Measurements from ENCODE around the gene MTMR10.

MTMR10 gene

DNA sequence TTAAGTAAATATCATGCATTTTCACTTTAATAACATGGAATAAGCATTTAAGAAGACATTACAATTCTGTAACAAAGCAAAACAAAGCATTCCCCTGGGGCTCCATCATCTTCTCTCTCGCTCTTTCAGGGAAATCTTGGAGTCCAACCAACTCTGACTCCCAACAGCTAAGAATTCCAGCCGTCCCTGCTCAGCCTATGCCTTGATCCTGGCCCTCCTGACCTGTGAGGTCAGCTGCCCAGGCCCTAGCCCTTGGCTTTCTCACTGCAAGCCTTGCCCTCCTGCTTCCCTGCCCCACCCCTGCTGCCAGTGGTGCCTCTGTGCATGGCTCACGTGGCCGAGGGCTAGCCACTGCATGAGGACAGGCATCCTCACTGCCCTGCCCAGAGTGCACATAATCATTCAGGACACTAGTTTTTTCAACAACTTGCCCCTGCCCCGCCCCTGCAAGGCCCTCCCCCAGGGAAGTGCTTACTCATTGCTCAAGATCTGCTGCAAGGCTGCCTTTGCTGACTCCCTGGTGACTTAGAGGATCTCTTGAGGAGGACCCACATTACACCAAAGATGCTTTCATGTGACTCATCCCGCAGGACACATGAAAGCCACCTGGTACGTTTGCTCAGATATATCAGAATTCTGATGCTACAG, 37.6 kb downstream of the MTMR10 start:
- DNase-seq, result no peak

DNA sequence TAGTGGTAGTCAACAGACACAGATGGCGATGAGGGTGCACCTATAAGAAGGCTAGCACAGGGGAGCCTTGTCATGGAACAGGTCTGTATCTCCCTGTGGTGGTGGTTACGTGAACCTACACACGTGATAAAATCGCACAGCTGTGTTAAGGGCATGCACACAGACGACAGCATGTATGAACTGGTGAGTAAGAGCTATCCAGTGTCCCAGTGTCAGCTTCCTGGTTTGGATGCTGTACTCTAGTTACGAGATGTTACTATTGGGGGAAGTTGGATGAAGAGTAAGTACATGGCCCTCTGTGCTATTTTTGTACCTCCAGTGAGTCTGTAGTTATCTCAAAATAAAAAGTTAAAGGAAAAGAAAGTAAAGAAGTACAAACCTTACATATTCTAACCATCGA, 38.2 kb downstream of the MTMR10 start:
- DNase-seq, result no peak

DNA sequence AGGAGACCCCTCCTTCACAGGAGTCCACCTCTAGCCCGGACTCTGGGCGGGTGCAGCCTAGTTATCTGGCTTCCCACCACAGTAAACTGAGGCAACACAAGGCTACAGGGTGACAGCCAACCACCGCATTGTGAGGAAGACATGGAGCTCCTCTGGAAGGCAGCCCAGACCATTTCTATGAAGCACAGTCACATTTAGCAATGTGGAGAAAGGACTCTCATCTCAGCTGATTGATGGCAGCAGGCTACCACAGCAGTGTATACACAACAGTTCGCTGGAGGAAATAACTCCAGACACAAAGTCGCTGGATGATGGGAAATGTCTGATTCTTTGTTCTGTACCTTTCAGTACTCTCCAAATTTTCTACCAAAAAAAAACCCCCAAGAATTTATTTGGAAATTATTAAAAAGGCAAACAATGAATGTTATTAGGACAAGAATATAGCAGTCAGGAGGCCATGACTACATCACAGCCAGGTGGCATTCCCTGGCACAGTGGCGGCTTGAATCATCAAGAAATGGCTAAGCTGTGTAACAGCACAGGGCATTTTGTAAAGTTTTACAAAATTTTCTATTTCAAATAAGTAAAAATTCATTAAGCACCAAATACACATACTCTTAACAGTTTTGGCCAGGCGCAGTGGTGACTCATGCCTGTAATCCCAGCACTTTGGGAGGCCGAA, 47.6 kb downstream of the MTMR10 start:
- DNase-seq, result no peak

DNA sequence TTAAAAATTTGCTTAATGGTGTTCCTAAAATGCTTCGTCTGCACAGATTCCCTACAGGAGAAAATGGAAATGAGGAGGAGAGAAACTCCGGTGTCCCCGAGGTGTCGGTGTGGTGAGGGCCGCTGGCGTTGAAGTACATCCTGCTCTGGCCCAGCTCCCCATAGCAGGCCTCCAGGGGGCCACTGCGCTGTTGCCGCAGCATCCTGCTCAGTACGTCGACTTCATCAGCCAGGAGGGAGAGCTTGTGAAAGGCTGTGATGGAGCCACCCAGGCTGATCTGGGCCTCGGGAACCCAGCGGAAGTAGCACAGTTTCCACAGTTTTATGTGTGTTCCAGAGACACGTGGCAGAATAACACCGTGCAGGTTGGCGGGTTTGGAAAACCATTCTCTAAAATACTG, 49.9 kb downstream of the MTMR10 start:
- DNase-seq, result no peak

- DNase-seq, result no peak
Measured at GRCh38 chr15:30940359-30940758, 51.1 kb downstream of the MTMR10 start.

GRCh38 chr15:30939161-30939560, 52.3 kb downstream of the MTMR10 start:
- DNase-seq, result no peak

GRCh38 chr15:30933293-30933692, 58.1 kb downstream of the MTMR10 start:
- no peak for DNase-seq

GRCh38 chr15:30930422-30930821, 61.0 kb downstream of the MTMR10 start:
- no peak for DNase-seq

GRCh38 chr15:30929982-30930381, 61.4 kb downstream of the MTMR10 start:
- no peak for DNase-seq

- no peak for DNase-seq
Measured at GRCh38 chr15:30929064-30929669, 62.3 kb downstream of the MTMR10 start.

DNA sequence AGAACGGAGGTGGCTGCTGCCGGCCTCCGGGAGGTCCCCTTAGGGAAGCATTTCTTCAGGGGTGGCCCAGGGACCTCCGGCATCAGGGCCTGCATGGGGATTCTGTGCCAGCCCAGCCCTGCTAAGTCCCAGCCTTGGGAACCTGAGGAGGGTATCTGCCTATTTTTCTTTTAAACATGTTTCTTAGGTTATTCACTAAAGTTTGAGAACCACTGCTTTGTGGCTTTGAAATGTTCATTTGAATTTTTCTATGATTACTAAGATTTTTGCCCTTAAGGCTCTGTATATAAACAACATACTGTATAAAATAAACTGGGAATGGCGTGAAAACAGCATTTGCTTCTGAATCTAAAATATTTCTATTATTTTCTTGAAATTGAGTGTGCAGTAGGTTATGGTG, 63.4 kb downstream of the MTMR10 start:
- DNase-seq, result no peak

- DNase-seq, result no peak
Measured at GRCh38 chr15:30927148-30927761, 64.2 kb downstream of the MTMR10 start.

- no peak for DNase-seq
Measured at GRCh38 chr15:30926161-30926560, 65.3 kb downstream of the MTMR10 start.

DNA sequence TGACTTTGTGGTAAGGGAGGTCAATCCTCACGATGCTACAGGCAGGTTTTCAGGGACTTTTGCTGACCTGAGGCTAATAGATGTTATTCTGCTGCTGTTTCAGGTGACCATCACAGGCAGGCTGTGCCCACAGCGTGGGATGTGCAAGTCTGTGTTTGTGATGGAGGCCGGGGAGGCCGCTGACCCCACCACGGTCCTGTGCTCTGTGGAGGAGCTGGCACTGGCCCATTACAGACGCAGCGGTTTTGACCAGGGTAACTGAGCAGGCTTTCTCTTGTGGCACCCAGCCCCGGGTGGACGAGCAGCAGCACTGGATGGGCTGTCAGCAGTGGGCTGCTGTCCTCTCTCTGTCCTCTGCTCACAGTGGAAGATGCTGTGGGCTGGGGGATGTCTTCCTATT, 65.7 kb downstream of the MTMR10 start:
- DNase-seq, result no peak

- DNase-seq, result no peak
Measured at GRCh38 chr15:30924353-30924752, 67.1 kb downstream of the MTMR10 start.

DNA sequence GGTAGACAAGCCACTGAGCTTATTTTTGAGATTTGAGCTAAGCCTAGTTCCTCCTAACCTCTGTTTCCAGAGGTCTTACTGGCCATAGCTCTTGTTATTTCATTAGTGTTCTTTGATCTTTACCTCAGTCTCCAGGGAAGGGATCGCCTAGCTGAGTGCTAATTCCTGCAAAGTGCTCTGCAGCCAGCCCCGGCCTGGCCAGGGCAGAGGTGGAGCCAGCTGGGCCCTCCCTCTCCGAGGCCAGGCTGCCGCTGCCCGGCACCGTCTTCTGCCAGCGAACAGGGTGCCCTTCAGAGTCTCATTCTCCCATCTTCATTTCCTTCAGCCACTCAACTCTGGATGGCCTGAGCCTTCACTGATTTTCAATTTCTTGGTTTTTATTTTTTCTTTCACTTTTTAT, 68.0 kb downstream of the MTMR10 start:
- no peak for DNase-seq

DNA sequence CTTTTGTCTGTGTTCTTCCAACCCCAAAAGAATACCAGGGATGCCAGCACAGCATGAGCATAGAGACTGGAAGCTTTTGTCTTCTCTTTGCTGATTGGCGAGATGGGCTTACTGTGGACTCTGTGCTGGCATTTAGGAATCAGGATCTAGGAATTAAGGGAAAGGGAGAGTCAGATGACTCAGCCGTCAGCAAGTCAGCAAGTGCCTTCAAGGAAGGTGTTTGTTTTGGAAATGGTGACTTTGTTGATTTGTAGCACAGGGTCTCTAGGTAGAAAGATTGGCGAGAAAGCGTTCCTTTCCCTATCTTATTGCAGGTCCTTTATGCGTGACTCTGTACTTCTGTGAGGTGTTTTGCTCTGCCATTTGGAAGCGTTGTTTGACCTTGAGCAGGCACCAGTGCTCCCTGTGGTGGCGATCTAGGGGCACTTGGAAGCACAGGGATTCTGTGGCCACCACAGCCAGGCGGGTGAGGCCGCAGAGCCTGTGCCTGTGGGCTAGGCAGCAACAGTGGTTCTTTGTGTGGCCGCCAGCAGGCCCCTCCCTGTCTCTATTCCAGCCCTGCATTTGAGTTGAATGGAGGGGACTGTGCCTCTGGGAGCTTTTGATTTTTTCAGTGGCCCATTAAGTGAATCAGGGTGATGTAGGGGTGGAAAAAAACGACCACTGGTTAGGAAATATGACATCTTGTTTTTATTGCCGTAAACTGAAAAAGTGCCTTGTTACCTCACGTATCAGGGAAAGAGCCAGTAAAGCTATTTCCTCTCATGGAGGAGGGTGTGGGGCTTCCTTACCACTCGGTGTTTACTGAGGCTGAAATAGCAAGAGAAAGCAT, 68.7 kb downstream of the MTMR10 start:
- no peak for DNase-seq

DNA sequence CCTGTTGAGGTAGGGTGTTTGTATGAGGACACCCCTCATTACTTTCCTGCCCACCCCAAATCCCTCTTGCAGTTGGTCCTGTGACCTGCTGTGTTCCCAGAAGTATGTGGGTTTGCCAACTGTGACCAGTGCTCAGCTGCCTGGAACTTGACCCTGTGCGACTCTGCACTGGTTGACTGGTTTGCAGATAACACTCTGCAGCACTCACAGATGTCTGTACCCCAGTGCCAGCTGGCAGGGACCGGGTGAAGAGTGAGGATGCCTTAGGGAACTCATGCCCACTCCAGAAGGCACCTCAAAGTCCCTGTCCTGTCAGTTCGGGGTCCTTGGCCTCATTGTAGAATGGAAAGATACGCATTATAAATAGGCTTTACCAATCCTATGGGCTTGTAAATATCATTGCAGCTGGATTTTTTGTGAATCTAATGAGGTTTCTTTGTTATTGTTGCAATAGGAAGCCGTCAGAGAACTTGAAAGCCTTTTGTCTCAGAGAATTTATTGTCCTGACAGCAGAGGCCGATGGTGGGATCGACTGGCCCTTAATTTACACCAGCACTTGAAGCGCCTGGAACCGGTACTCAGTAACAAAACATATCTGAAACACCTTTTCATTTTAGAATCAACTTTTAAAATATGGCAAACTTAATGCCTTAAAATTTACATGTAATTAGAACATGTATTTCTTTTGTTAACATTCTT, 69.5 kb downstream of the MTMR10 start:
- DNase-seq, result no peak

GRCh38 chr15:30921106-30921505, 70.3 kb downstream of the MTMR10 start:
- DNase-seq, result no peak

- no peak for DNase-seq
Measured at GRCh38 chr15:30919877-30920550, 71.4 kb downstream of the MTMR10 start.

DNA sequence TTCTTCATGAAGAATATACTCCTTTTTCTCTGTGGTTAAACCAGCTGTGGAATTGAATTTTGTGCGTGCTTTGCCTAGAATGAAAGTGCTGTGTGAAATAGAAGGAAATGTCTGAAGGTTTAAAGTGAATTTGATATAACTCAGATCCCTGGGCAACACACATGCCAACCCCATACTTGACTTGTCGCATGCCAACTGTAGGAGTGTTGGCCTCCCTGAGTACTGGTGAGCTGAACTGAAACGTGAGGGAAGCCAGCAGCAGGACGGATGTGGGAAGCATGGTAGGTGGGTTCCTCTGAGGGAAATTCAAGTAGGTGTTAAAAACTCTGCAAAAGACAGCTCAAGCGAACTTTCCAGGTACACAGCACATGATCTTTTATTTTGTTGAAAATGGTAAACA, 73.1 kb downstream of the MTMR10 start:
- no peak for DNase-seq

DNA sequence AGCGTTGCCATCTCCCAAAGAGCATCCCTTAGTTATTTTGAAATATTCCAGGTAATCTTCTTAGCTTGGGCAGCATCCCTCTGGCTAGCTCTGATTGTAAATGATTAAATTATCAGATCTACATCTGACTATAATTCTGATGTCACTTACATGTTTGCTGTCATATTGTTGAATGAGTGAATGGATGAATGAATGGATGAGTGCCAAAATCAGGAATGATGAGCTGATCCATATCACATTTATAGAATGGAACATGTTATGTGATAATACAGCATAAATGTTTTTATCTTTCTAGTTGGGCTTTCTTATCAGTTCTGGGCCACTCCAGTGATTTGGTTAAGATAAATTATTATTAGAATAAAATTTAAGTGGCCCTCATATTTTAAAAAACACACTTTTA, 73.8 kb downstream of the MTMR10 start:
- DNase-seq, result no peak

All from NCI-H1930 (cell line).